Measurements from ENCODE around the gene CCDC24. TPM values are rescaled to one million over a fixed set of nuclear protein-coding genes. Genes with fewer than 3 reads are reported as not detected.

CCDC24 gene
- total RNA-seq, 1 experiment from 2014 or later: 5.9 TPM

- no peaks in the 10 kb centered on the region for H3K9me3 ChIP-seq
- H3K36me3 ChIP-seq: no peaks in the 10 kb centered on the region
- no peak for DNase-seq
- H3K4me3 ChIP-seq: no peak overlapping the region
- no peaks in the 10 kb centered on the region for H3K27me3 ChIP-seq
Measured at GRCh38 chr1:44021581-44022321, 30.4 kb downstream of the CCDC24 start.

- no peaks in the 10 kb centered on the region for H3K27me3 ChIP-seq
Measured at GRCh38 chr1:44024031-44024902, 32.9 kb downstream of the CCDC24 start.

GRCh38 chr1:44024903-44025525 is 33.6 kb downstream of the CCDC24 start:
- H3K27me3 ChIP-seq: no peaks in the 10 kb centered on the region
- no peak overlapping the region for H3K4me3 ChIP-seq
- no peak for DNase-seq
- no peaks in the 10 kb centered on the region for H3K36me3 ChIP-seq
- no peaks in the 10 kb centered on the region for H3K9me3 ChIP-seq

More at GRCh38 chr1:44024031-44024902, 32.9 kb downstream of the CCDC24 start:
- DNase-seq: no peak
- H3K36me3 ChIP-seq: no peaks in the 10 kb centered on the region
- no peaks in the 10 kb centered on the region for H3K9me3 ChIP-seq
- H3K4me3 ChIP-seq: no peak overlapping the region

GRCh38 chr1:44025816-44026215 is 34.4 kb downstream of the CCDC24 start:
- no peaks in the 10 kb centered on the region for H3K36me3 ChIP-seq
- DNase-seq: no peak
- H3K9me3 ChIP-seq: no peaks in the 10 kb centered on the region
- no peaks in the 10 kb centered on the region for H3K27me3 ChIP-seq
- H3K4me3 ChIP-seq: no peak overlapping the region

- Histone ChIP-seq H3K9me3 (no peaks in the 10 kb centered on the region), H3K4me3 (no peak overlapping the region), H3K36me3 (no peaks in the 10 kb centered on the region), H3K27me3 (no peaks in the 10 kb centered on the region)
- DNase-seq: no peak
Measured at GRCh38 chr1:44027320-44027719, 35.9 kb downstream of the CCDC24 start.

- H3K9me3 ChIP-seq: no peaks in the 10 kb centered on the region
- no peak for DNase-seq
- H3K27me3 ChIP-seq: no peaks in the 10 kb centered on the region
- no peaks in the 10 kb centered on the region for H3K36me3 ChIP-seq
- H3K4me3 ChIP-seq: peak overlapping the region; percentile 92
Measured at GRCh38 chr1:44029260-44029910, 38.0 kb downstream of the CCDC24 start.

- Histone ChIP-seq H3K9me3 (no peaks in the 10 kb centered on the region), H3K36me3 (no peaks in the 10 kb centered on the region), H3K4me3 (peak overlapping the region; percentile 92), H3K27me3 (no peaks in the 10 kb centered on the region)
- DNase-seq: peak; percentile 93
Measured at GRCh38 chr1:44029911-44030604, 38.7 kb downstream of the CCDC24 start.

- no peaks in the 10 kb centered on the region for H3K36me3 ChIP-seq
- H3K27me3 ChIP-seq: no peaks in the 10 kb centered on the region
- peak; percentile 50 for DNase-seq
- H3K4me3 ChIP-seq: peak overlapping the region; percentile 92
- H3K9me3 ChIP-seq: no peaks in the 10 kb centered on the region
Measured at GRCh38 chr1:44030605-44031251, 39.3 kb downstream of the CCDC24 start.

- no peaks in the 10 kb centered on the region for H3K27me3 ChIP-seq
- H3K9me3 ChIP-seq: no peaks in the 10 kb centered on the region
- peak; percentile 76 for DNase-seq
- H3K36me3 ChIP-seq: no peaks in the 10 kb centered on the region
- peak within 1 kb of the TSS; percentile 92 for H3K4me3 ChIP-seq
Measured at GRCh38 chr1:44031252-44032169, 40.1 kb downstream of the CCDC24 start, which contains the start of gene SLC6A9. Gene SLC6A9, minus strand, starts transcription at chr1:44031462. Its CDS starts 7,185 bp downstream, at chr1:44024277.

GRCh38 chr1:44032170-44032790 is 40.9 kb downstream of the CCDC24 start:
- H3K27me3 ChIP-seq: no peaks in the 10 kb centered on the region
- H3K4me3 ChIP-seq: no peak overlapping the region
- no peaks in the 10 kb centered on the region for H3K36me3 ChIP-seq
- no peaks in the 10 kb centered on the region for H3K9me3 ChIP-seq
- DNase-seq: no peak

GRCh38 chr1:44033041-44033575 is 41.7 kb downstream of the CCDC24 start:
- H3K27me3 ChIP-seq: no peaks in the 10 kb centered on the region
- DNase-seq: no peak
- H3K36me3 ChIP-seq: no peaks in the 10 kb centered on the region
- no peak overlapping the region for H3K4me3 ChIP-seq
- H3K9me3 ChIP-seq: no peaks in the 10 kb centered on the region

GRCh38 chr1:44033756-44034155 is 42.4 kb downstream of the CCDC24 start:
- DNase-seq: no peak
- no peak overlapping the region for H3K4me3 ChIP-seq
- no peaks in the 10 kb centered on the region for H3K36me3 ChIP-seq
- no peaks in the 10 kb centered on the region for H3K9me3 ChIP-seq
- no peaks in the 10 kb centered on the region for H3K27me3 ChIP-seq

- no peaks in the 10 kb centered on the region for H3K9me3 ChIP-seq
- H3K27me3 ChIP-seq: no peaks in the 10 kb centered on the region
- DNase-seq: no peak
- no peaks in the 10 kb centered on the region for H3K36me3 ChIP-seq
- H3K4me3 ChIP-seq: no peak overlapping the region
Measured at GRCh38 chr1:44034423-44034822, 43.0 kb downstream of the CCDC24 start.

- H3K4me3 ChIP-seq: no peak overlapping the region
- no peaks in the 10 kb centered on the region for H3K27me3 ChIP-seq
- no peaks in the 10 kb centered on the region for H3K36me3 ChIP-seq
- no peak for DNase-seq
- H3K9me3 ChIP-seq: no peaks in the 10 kb centered on the region
Measured at GRCh38 chr1:44034976-44035716, 43.7 kb downstream of the CCDC24 start.
